Activated CD4-positive, alpha-beta memory T cell treated with anti-CD3 and anti-CD28 coated beads for 36 hours (primary cell): Measurements from ENCODE around the gene RBM10. TPM values are rescaled to one million over a fixed set of nuclear protein-coding genes. Genes with fewer than 3 reads are reported as not detected.
"Not testable (repeated sequence)": the region's sequence is repeated elsewhere in the genome, so short reads cannot be mapped to it uniquely, and the experiment has no call there.

Source experiments
- CTCF ChIA-PET: fragments of 350-600 bp; sonication (Branson Sonifier 250); formaldehyde crosslinking; loops from one replicate; lab custom pipeline; 2021; ENCODE audit warnings: antibody characterized with exemption, inconsistent platforms; lab: Charles Lee
- POLR2A ChIA-PET: fragments of 350-600 bp; sonication (Branson Sonifier 250); formaldehyde crosslinking; loops from one replicate; lab custom pipeline; 2021; ENCODE audit warnings: antibody characterized with exemption; lab: Charles Lee
- DNase-seq: peaks from one replicate; pipeline ENCODE4 v3.0.0-alpha.2; 2020
- H3K27ac Mint-ChIP-seq: one replicate; pipeline ENCODE4 v1.8.0; 2021; ENCODE audit warnings: mixed read lengths
- H3K27me3 Mint-ChIP-seq: one replicate; pipeline ENCODE4 v1.8.0; 2021; ENCODE audit warnings: mixed read lengths
- H3K36me3 Mint-ChIP-seq: one replicate; pipeline ENCODE4 v1.8.0; 2021; ENCODE audit warnings: mixed read lengths
- H3K4me1 Mint-ChIP-seq: one replicate; pipeline ENCODE4 v1.8.0; 2021; ENCODE audit warnings: low read depth, mixed read lengths
- H3K4me3 Mint-ChIP-seq: one replicate; pipeline ENCODE4 v1.8.0; 2021; ENCODE audit warnings: mild to moderate bottlenecking, mixed read lengths
- H3K9me3 Mint-ChIP-seq: one replicate; pipeline ENCODE4 v1.8.0; 2021; ENCODE audit warnings: mixed read lengths
- intact Hi-C: fragments of 100-400 bp; cut with micrococcal nuclease; formaldehyde crosslinking; loops from one replicate; pipeline ENCODE4 v1.15.1; 2023
- total RNA-seq, 2 experiments: library from RNA; stranded (reverse); gene quantifications; one replicate each; pipeline ENCODE4 v1.2.3, GENCODE V29; 2021

RBM10 gene
- total RNA-seq, 2 experiments from 2014 or later = 61.0 to 62.3 TPM

DNA sequence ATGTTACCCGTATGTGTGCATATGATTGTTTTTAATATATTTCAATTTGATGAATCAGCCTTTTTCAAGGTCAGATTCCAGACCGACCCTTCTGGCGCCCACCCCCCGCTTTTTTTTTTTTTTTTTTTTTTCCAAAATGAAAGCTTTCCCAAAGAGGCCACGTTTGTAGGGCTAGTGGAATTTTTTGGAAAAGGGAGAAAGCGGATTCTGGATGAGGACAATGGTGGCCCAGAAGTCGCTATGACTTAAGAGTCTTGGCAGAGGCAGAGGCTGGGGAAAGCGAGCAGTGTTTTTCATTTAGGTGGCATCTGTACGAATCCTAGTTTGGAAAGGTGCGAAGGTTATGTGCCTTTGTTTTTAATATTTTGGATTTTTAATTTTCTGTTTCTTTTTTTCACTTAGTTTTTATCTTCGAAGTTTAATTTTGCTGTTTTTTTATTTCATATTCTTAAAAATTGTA, 15.1 kb upstream of the RBM10 start:
- peak overlapping the region; percentile 96 for H3K4me3 Mint-ChIP-seq

DNA sequence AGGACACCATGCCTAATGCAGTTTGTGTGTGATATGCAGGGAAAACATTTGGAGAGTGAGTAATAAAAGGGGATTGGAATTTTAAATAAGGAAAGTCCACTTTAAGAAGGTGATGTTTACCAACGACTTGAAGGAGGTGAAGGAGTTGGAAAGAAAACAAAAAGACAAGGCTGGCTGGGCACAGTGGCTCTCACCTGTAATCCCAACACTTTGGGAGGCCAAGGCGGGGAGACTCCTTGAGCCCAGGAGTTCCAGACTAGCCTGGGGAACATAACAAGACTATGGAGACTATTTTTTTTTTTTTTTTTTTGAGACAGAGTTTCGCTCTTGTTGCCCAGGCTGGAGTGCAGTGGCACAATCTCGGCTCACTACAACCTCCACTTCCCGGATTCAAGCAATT, 11.5 kb upstream of the RBM10 start:
- peaks cover 4% of the 10 kb centered on the region for H3K4me1 Mint-ChIP-seq
- no peak overlapping the region for H3K27ac Mint-ChIP-seq
- POLR2A ChIA-PET = no interaction called here
- no peak for DNase-seq
- no peaks in the 10 kb centered on the region for H3K27me3 Mint-ChIP-seq
- no peaks in the 10 kb centered on the region for H3K9me3 Mint-ChIP-seq
- no peak overlapping the region for H3K4me3 Mint-ChIP-seq
- intact Hi-C loops = no loop called here
- no peaks in the 10 kb centered on the region for H3K36me3 Mint-ChIP-seq
- CTCF ChIA-PET = interaction anchor here (1.8 kb wide), 1 partner anchor 10 kb away, joined by 4 read pairs; no protein-coding TSS in a partner anchor

More for the DNA sequence above, 15.1 kb upstream of the RBM10 start:
- ChIA-PET POLR2A (interaction anchor here (1.5 to 2.2 kb wide), 3 partner anchors 15 to 682 kb away, joined by 3 to 14 read pairs (median 4); partner anchors contain the start of genes NDUFB11 and RBM10), CTCF (interaction anchor here (2.6 kb wide), 1 partner anchor 15 kb away, joined by 8 read pairs; the partner anchor contains the start of genes NDUFB11 and RBM10)
- no peaks in the 10 kb centered on the region for H3K36me3 Mint-ChIP-seq
- H3K9me3 Mint-ChIP-seq = no peaks in the 10 kb centered on the region
- DNase-seq = no peak
- no peaks in the 10 kb centered on the region for H3K27me3 Mint-ChIP-seq
- peaks cover 4% of the 10 kb centered on the region for H3K4me1 Mint-ChIP-seq
- H3K27ac Mint-ChIP-seq = peak overlapping the region; percentile 8
- intact Hi-C loops = loop anchor here (1.0 to 2.0 kb wide), 3 partner anchors 14 to 426 kb away; partner anchors contain the start of genes NDUFB11 and ZNF41

GRCh38 chrX:47135650-47136049, 9.4 kb upstream of the RBM10 start:
- DNase-seq, H3K36me3 Mint-ChIP-seq, H3K27ac Mint-ChIP-seq, H3K9me3 Mint-ChIP-seq, H3K4me1 Mint-ChIP-seq, H3K4me3 Mint-ChIP-seq, H3K27me3 Mint-ChIP-seq, intact Hi-C loops, POLR2A ChIA-PET: not testable (repeated sequence)
- CTCF ChIA-PET = interaction anchor here (1.1 to 1.6 kb wide), 2 partner anchors 10 to 42 kb away, joined by 3 to 4 read pairs; partner anchors contain the start of gene RBM10

DNA sequence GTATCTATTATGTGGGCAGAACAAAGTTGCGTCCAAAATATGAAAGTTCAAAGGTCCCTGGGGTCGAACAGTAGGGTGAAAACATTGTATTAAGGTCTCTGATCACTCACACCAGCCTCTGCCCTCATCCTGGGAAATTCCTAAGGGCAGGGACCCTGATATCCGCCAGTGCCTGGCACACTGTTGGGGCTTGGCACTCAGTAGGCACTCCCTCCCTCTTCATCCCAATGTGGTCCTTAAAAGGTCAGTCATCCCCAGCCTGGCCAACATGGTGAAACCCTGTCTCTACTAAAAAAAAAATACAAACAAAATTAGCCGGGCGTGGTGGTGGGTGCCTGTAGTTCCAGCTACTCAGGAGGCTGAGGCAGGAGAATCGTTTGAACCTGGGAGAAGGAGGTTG, 6.8 kb upstream of the RBM10 start:
- Mint-ChIP-seq H3K27ac (no peak overlapping the region), H3K4me3 (no peak overlapping the region), H3K27me3 (no peaks in the 10 kb centered on the region), H3K36me3 (peaks cover 6% of the 10 kb centered on the region), H3K9me3 (no peaks in the 10 kb centered on the region), H3K4me1 (peaks cover 7% of the 10 kb centered on the region)
- ChIA-PET POLR2A (interaction anchor here (0.7 kb wide), 1 partner anchor 47 kb away, joined by 3 read pairs; no protein-coding TSS in a partner anchor), CTCF (no interaction called here)
- DNase-seq = no peak
- intact Hi-C loops = no loop called here

GRCh38 chrX:47143894-47144625, 961 bp upstream of the RBM10 start:
- peaks cover 27% of the 10 kb centered on the region for H3K4me1 Mint-ChIP-seq
- DNase-seq = peak; percentile 53
- H3K9me3 Mint-ChIP-seq = no peaks in the 10 kb centered on the region
- CTCF ChIA-PET = interaction anchor here (1.0 to 2.0 kb wide), 6 partner anchors 10 to 380 kb away, joined by 3 to 8 read pairs (median 4); no protein-coding TSS in a partner anchor
- H3K27me3 Mint-ChIP-seq = no peaks in the 10 kb centered on the region
- H3K4me3 Mint-ChIP-seq = peak overlapping the region; percentile 99
- POLR2A ChIA-PET = interaction anchor here (1.2 to 1.3 kb wide), 5 partner anchors 14 to 571 kb away, joined by 3 to 14 read pairs (median 7); partner anchors contain the start of gene CDK16
- intact Hi-C loops = loop anchor here (1.0 to 10.0 kb wide), 5 partner anchors 15 to 511 kb away; partner anchors contain the start of genes CDK16, ELK1, RP2 and USP11
- peaks cover 22% of the 10 kb centered on the region for H3K36me3 Mint-ChIP-seq
- H3K27ac Mint-ChIP-seq = peak overlapping the region; percentile 100

DNA sequence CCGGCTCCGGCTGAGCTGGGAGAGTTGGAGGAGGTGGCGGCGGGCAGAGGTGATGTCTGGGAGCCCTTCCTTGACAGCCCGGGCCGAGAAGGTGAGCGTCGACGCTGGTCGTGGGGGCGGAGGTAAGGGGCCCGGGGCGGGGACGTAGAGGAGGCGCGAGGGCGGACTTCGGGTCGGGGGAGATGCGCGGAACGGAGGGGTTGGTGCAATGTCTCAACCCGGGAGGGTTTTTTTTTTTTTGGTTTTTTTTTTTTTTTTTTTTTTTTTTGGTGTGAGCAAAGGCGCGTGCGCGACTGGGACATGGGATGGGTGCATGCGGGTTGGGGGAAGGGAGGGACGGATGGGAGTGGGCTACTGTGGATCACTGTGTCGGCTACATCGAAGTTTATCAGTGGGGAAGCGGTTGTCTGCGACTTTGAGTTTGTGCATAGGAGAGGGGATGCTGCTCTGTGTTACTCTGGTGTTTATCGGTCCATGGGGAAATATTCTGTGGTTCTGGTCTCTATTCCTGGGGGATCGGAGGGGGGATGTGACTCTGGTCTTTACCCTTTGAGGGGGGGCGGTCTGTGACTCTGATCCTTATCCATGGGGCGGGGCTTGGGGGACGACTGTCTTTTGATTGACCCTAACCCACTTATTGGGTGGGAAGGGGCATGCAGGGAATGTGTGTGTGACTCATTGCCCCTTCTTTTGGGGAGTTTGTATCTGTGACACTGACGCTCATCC, 537 bp downstream of the RBM10 start:
- H3K27me3 Mint-ChIP-seq = no peaks in the 10 kb centered on the region
- peak overlapping the region; percentile 99 for H3K4me3 Mint-ChIP-seq
- H3K4me1 Mint-ChIP-seq = peaks cover 30% of the 10 kb centered on the region
- H3K9me3 Mint-ChIP-seq = no peaks in the 10 kb centered on the region
- peaks cover 22% of the 10 kb centered on the region for H3K36me3 Mint-ChIP-seq
- ChIA-PET CTCF (interaction anchor here (0.6 to 2.0 kb wide), 7 partner anchors 10 to 378 kb away, joined by 3 to 8 read pairs (median 3); no protein-coding TSS in a partner anchor), POLR2A (interaction anchor here (0.6 to 1.3 kb wide), 6 partner anchors 13 to 573 kb away, joined by 3 to 14 read pairs (median 6); partner anchors contain the start of gene CDK16)
- peak overlapping the region; percentile 100 for H3K27ac Mint-ChIP-seq
- intact Hi-C loops = loop anchor here (1.0 to 10.0 kb wide), 4 partner anchors 45 to 509 kb away; partner anchors contain the start of genes ELK1, RP2, UXT and ZNF41
- DNase-seq = peak; percentile 25

- Mint-ChIP-seq H3K4me1 (peaks cover 31% of the 10 kb centered on the region), H3K4me3 (peak overlapping the region; percentile 99), H3K36me3 (peaks cover 22% of the 10 kb centered on the region), H3K27me3 (no peaks in the 10 kb centered on the region), H3K9me3 (no peaks in the 10 kb centered on the region), H3K27ac (peak overlapping the region; percentile 100)
- intact Hi-C loops = loop anchor here (5.0 to 10.0 kb wide), 2 partner anchors 336 to 508 kb away; partner anchors contain the start of genes ELK1, UXT and ZNF41
- POLR2A ChIA-PET = no interaction called here
- CTCF ChIA-PET = no interaction called here
- no peak for DNase-seq
Measured at GRCh38 chrX:47146121-47146935, 1.3 kb downstream of the RBM10 start.

- Mint-ChIP-seq H3K9me3 (no peaks in the 10 kb centered on the region), H3K4me1 (peaks cover 33% of the 10 kb centered on the region), H3K27ac (peak overlapping the region; percentile 74), H3K36me3 (peaks cover 21% of the 10 kb centered on the region), H3K4me3 (peak overlapping the region; percentile 99), H3K27me3 (no peaks in the 10 kb centered on the region)
- intact Hi-C loops = loop anchor here (5.0 to 10.0 kb wide), 2 partner anchors 335 to 508 kb away; partner anchors contain the start of genes ELK1, UXT and ZNF41
- ChIA-PET POLR2A (interaction anchor here (0.8 kb wide), 1 partner anchor 18 kb away, joined by 3 read pairs; no protein-coding TSS in a partner anchor), CTCF (no interaction called here)
- DNase-seq = no peak
Measured at GRCh38 chrX:47146936-47147859, 2.2 kb downstream of the RBM10 start.

DNA sequence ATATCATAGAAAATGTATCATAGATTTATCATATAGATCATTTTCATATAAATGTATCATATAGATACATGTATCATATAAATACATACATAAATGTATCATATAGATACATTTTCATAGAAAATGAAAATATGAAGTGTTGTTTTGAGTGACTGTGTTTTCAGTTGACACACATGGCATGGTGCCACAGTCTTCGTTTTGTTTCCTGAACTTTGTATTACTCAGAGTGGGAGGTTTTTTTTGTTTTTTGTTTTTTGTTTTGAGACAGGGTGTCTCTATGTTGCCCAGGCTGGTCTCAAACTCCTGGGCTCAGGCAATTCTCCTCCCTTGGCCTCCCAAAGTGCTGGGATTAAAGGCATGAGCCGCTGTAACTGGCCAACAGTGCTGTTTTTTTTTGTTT, 3.9 kb downstream of the RBM10 start:
- H3K27me3 Mint-ChIP-seq = no peaks in the 10 kb centered on the region
- POLR2A ChIA-PET = no interaction called here
- no peak overlapping the region for H3K4me3 Mint-ChIP-seq
- peak; percentile 58 for DNase-seq
- peaks cover 15% of the 10 kb centered on the region for H3K36me3 Mint-ChIP-seq
- H3K9me3 Mint-ChIP-seq = no peaks in the 10 kb centered on the region
- CTCF ChIA-PET = no interaction called here
- intact Hi-C loops = loop anchor here (1.0 to 10.0 kb wide), 3 partner anchors 68 to 506 kb away; partner anchors contain the start of genes ELK1, UXT and ZNF41
- H3K27ac Mint-ChIP-seq = peak overlapping the region; percentile 56
- H3K4me1 Mint-ChIP-seq = peaks cover 26% of the 10 kb centered on the region

- ChIA-PET POLR2A (no interaction called here), CTCF (no interaction called here)
- H3K27me3 Mint-ChIP-seq = no peaks in the 10 kb centered on the region
Measured at GRCh38 chrX:47151435-47151834, 6.4 kb downstream of the RBM10 start.

More at GRCh38 chrX:47151435-47151834, 6.4 kb downstream of the RBM10 start:
- H3K9me3 Mint-ChIP-seq = no peaks in the 10 kb centered on the region
- H3K4me1 Mint-ChIP-seq = peaks cover 26% of the 10 kb centered on the region
- H3K4me3 Mint-ChIP-seq = no peak overlapping the region
- intact Hi-C loops = no loop called here
- peaks cover 10% of the 10 kb centered on the region for H3K36me3 Mint-ChIP-seq
- no peak for DNase-seq
- H3K27ac Mint-ChIP-seq = no peak overlapping the region
